Esophagus muscularis mucosa (tissue), 4 donors: ENCODE data around the gene CFB. TPM values are rescaled to one million over a fixed set of nuclear protein-coding genes. Genes with fewer than 3 reads are reported as not detected.

Source experiments
- DNase-seq: peaks from one replicate; pipeline ENCODE4 v3.0.0-alpha.2; 2017; ENCODE audit errors: extremely low spot score
- H3K27ac ChIP-seq, 4 donors: fragments of 200-600 bp; sonication (generic); replicated peaks in 1 of 4; 1 replicate in 3 of 4; 2 replicates in 1 of 4; pipeline ENCODE4 v1.5.1; 2016 to 2019; ENCODE audit warnings: mild to moderate bottlenecking in 1 of 4
- H3K27me3 ChIP-seq, 4 donors: fragments of 200-600 bp; sonication (generic); one replicate each; pipeline versions ENCODE4 v1.5.1 to v1.6.0; 2016 to 2019
- H3K36me3 ChIP-seq, 4 donors: fragments of 200-600 bp; sonication (generic); one replicate each; pipeline ENCODE4 v1.5.1; 2016 to 2019
- H3K4me1 ChIP-seq, 4 donors: fragments of 200-600 bp; sonication (generic); one replicate each; pipeline ENCODE4 v1.5.1; 2016 to 2019
- H3K4me3 ChIP-seq, 4 donors: fragments of 200-600 bp; sonication (generic); 1 replicate in 2 of 4; 2 replicates in 2 of 4; pipeline ENCODE4 v1.5.1; 2016 to 2019; ENCODE audit warnings: mild to moderate bottlenecking in 4 of 4, moderate library complexity in 1 of 4
- H3K9me3 ChIP-seq, 4 donors: fragments of 200-600 bp; sonication (generic); 1 replicate in 3 of 4; 2 replicates in 1 of 4; pipeline ENCODE4 v1.5.1; 2016 to 2019
- CTCF ChIP-seq, 3 experiments: fragments of 200-600 bp in 2 of 3; fragments of 450-650 bp in 1 of 3; sonication (generic) in 2 of 3; IDR thresholded peaks; one replicate each; pipeline ENCODE4 v1.5.1; 2017 to 2019; ENCODE audit warnings: antibody characterized with exemption in 3 of 3, mild to moderate bottlenecking in 2 of 3, moderate library complexity in 1 of 3
- EP300 ChIP-seq: sonication (generic); formaldehyde crosslinking; IDR thresholded peaks from one replicate; pipeline ENCODE4 v1.6.1; 2017; ENCODE audit warnings: antibody characterized with exemption
- POLR2A ChIP-seq: fragments of 450-650 bp; IDR thresholded peaks from one replicate; pipeline ENCODE4 v1.6.1; 2017; ENCODE audit warnings: antibody characterized with exemption, moderate library complexity, mild to moderate bottlenecking, low read depth
- POLR2AphosphoS5 ChIP-seq, 2 donors: sonication (generic); formaldehyde crosslinking; IDR thresholded peaks; one replicate each; pipeline ENCODE4 v1.6.1; 2017; ENCODE audit warnings: antibody characterized with exemption in 2 of 2
- WGBS: methylation state at CpG from one replicate; pipeline ENCODE4 v1.1.5; 2018; 5-methylcytosine and 5-hydroxymethylcytosine counted together
- intact Hi-C: fragments of 100-400 bp; cut with DNase I; formaldehyde crosslinking; loops from one replicate; pipeline ENCODE4 v1.15.1; 2023
- total RNA-seq, 4 donors: library from RNA; depleted of rRNA; stranded (reverse); fragments of >200 nt; gene quantifications; one replicate each; pipeline versions ENCODE4 v1.1.0 to v1.2.1, GENCODE V29; 2016

The CFB gene
- total RNA-seq, 4 donors from 2014 or later = 11.6 to 28.7 (median 12.7) TPM

GRCh38 chr6:31945154-31945506, 765 bp upstream of the CFB start:
- DNase-seq = no peak
- Histone ChIP-seq H3K27ac (peak overlapping the region; percentile 74 to 86 (median 82)), H3K4me3 (peak overlapping the region; percentile 23 to 40 (median 30)), H3K4me1 (peaks cover 0 to 35% (median 31%) of the 10 kb centered on the region in 4 donors), H3K9me3 (no peaks in the 10 kb centered on the region), H3K36me3 (peaks cover 0 to under 1% (median 0%) of the 10 kb centered on the region in 4 donors), H3K27me3 (no peaks in the 10 kb centered on the region)
- intact Hi-C loops = no loop called here
- TF ChIP-seq EP300 (no peak), POLR2AphosphoS5 (IDR thresholded peaks at IDR 0.05) (no peak), CTCF (IDR thresholded peaks at IDR 0.05) (no peak), POLR2A (no peak)
- 65% methylated on average over 8 of the region's 9 CpGs for WGBS

- no peaks in the 10 kb centered on the region for H3K9me3 ChIP-seq
- DNase-seq = no peak
- H3K27ac ChIP-seq = peak overlapping the region; percentile 74 to 86 (median 82)
- peaks cover 0 to 28% (median 27%) of the 10 kb centered on the region in 4 donors for H3K4me1 ChIP-seq
- 88% methylated on average over 7 of the region's 11 CpGs for WGBS
- intact Hi-C loops = no loop called here
- no peaks in the 10 kb centered on the region for H3K27me3 ChIP-seq
- TF ChIP-seq EP300 (no peak), POLR2A (no peak), CTCF (IDR thresholded peaks at IDR 0.05) (no peak), POLR2AphosphoS5 (IDR thresholded peaks at IDR 0.05) (no peak)
- H3K36me3 ChIP-seq = peaks cover 0 to 13% (median 6%) of the 10 kb centered on the region in 4 donors
- peak overlapping the region; percentile 23 to 40 (median 30) for H3K4me3 ChIP-seq
Measured at GRCh38 chr6:31946370-31946885, 533 bp downstream of the CFB start.

GRCh38 chr6:31947070-31947675, 1.3 kb downstream of the CFB start:
- intact Hi-C loops = no loop called here
- TF ChIP-seq POLR2A (no peak), CTCF (IDR thresholded peaks at IDR 0.05) (no peak), POLR2AphosphoS5 (IDR thresholded peaks at IDR 0.05) (no peak), EP300 (no peak)
- WGBS = 84% methylated on average over 22 of the region's 24 CpGs

GRCh38 chr6:31947864-31948263, 2.0 kb downstream of the CFB start:
- no peaks in the 10 kb centered on the region for H3K27me3 ChIP-seq
- H3K4me3 ChIP-seq = no peak overlapping the region
- 94% methylated on average over 4 of the region's 4 CpGs for WGBS
- peaks cover 3 to 28% (median 19%) of the 10 kb centered on the region in 4 donors for H3K36me3 ChIP-seq
- DNase-seq = no peak
- TF ChIP-seq POLR2AphosphoS5 (IDR thresholded peaks at IDR 0.05) = no peak
- no peak for TF ChIP-seq POLR2A
- no peak for TF ChIP-seq CTCF (IDR thresholded peaks at IDR 0.05)
- H3K9me3 ChIP-seq = no peaks in the 10 kb centered on the region
- H3K4me1 ChIP-seq = peaks cover 0 to 34% (median 33%) of the 10 kb centered on the region in 4 donors
- intact Hi-C loops = no loop called here
- no peak overlapping the region for H3K27ac ChIP-seq

More at GRCh38 chr6:31947070-31947675, 1.3 kb downstream of the CFB start:
- no peak overlapping the region for H3K4me3 ChIP-seq
- peak overlapping the region in 1 of 4 donors; percentile 86 for H3K27ac ChIP-seq
- H3K9me3 ChIP-seq = no peaks in the 10 kb centered on the region
- peaks cover 0 to 29% (median 27%) of the 10 kb centered on the region in 4 donors for H3K4me1 ChIP-seq
- peaks cover 3 to 21% (median 14%) of the 10 kb centered on the region in 4 donors for H3K36me3 ChIP-seq
- DNase-seq = no peak
- no peaks in the 10 kb centered on the region for H3K27me3 ChIP-seq
